ENCODE results near the gene COQ4.
A peak's percentile ranks its signal among the peaks of the same experiment; 100 is the strongest.

COQ4 gene

GRCh38 chr9:128360826-128361225 lies 38.2 kb downstream of the COQ4 start:
- in situ Hi-C loops (cut with HindIII; ENCODE audit: low sequenced_read_pairs), result no loop called here
- H3K4me3 ChIP-seq (ENCODE audit: low read depth, low read length), result no peak overlapping the region
- no peak for TF ChIP-seq CTCF (IDR thresholded peaks at IDR 0.05; ENCODE audit: low read depth, low read length)
- no peak for DNase-seq (ENCODE audit: low read depth, low spot score)

GRCh38 chr9:128361296-128361985 lies 38.8 kb downstream of the COQ4 start:
- H3K4me3 ChIP-seq (ENCODE audit: low read depth, low read length), result peak overlapping the region; percentile 34
- DNase-seq (ENCODE audit: low read depth, low spot score), result peak; percentile 13
- no peak for TF ChIP-seq CTCF (IDR thresholded peaks at IDR 0.05; ENCODE audit: low read depth, low read length)

GRCh38 chr9:128361986-128362646 lies 39.5 kb downstream of the COQ4 start:
- peak; percentile 90 for TF ChIP-seq CTCF (IDR thresholded peaks at IDR 0.05; ENCODE audit: low read depth, low read length)
- peak overlapping the region; percentile 34 for H3K4me3 ChIP-seq (ENCODE audit: low read depth, low read length)
- peak; percentile 80 for DNase-seq (ENCODE audit: low read depth, low spot score)
- in situ Hi-C loops (cut with HindIII; ENCODE audit: low sequenced_read_pairs), result no loop called here

More at GRCh38 chr9:128361296-128361985, 38.8 kb downstream of the COQ4 start:
- in situ Hi-C loops (cut with HindIII; ENCODE audit: low sequenced_read_pairs), result no loop called here

- no peak overlapping the region for H3K4me3 ChIP-seq (ENCODE audit: low read depth, low read length)
- DNase-seq (ENCODE audit: low read depth, low spot score), result no peak
- in situ Hi-C loops (cut with HindIII; ENCODE audit: low sequenced_read_pairs), result no loop called here
- no peak for TF ChIP-seq CTCF (IDR thresholded peaks at IDR 0.05; ENCODE audit: low read depth, low read length)
These were observed 40.1 kb downstream of the COQ4 start for GRCh38 chr9:128362774-128363173.

GRCh38 chr9:128365525-128365924 lies 42.9 kb downstream of the COQ4 start:
- no peak overlapping the region for H3K4me3 ChIP-seq (ENCODE audit: low read depth, low read length)
- in situ Hi-C loops (cut with HindIII; ENCODE audit: low sequenced_read_pairs), result no loop called here
- no peak for TF ChIP-seq CTCF (IDR thresholded peaks at IDR 0.05; ENCODE audit: low read depth, low read length)
- DNase-seq (ENCODE audit: low read depth, low spot score), result no peak

GRCh38 chr9:128369024-128369706 lies 46.5 kb downstream of the COQ4 start:
- no peak for TF ChIP-seq CTCF (IDR thresholded peaks at IDR 0.05; ENCODE audit: low read depth, low read length)
- DNase-seq (ENCODE audit: low read depth, low spot score), result no peak
- no peak overlapping the region for H3K4me3 ChIP-seq (ENCODE audit: low read depth, low read length)
- in situ Hi-C loops (cut with HindIII; ENCODE audit: low sequenced_read_pairs), result no loop called here

Measured in astrocyte of the spinal cord (primary cell).